Neuron (in vitro differentiated cells): ENCODE measurements around the gene WWP2.
A peak's percentile ranks its signal among the peaks of the same experiment; 100 is the strongest.
"Not testable (repeated sequence)": the region's sequence is repeated elsewhere in the genome, so short reads cannot be mapped to it uniquely, and the experiment has no call there.

Source experiments
- H2AFZ ChIP-seq: one replicate; pipeline ENCODE4 v1.6.1; 2013; ENCODE audit warnings: low read depth, mild to moderate bottlenecking, inconsistent platforms, low read length, moderate library complexity
- H3K27me3 ChIP-seq: one replicate; pipeline ENCODE4 v1.6.1; 2013; ENCODE audit warnings: low read length; ENCODE audit not compliant: insufficient read depth
- H3K36me3 ChIP-seq: one replicate; pipeline ENCODE4 v1.6.1; 2013; ENCODE audit warnings: low read length; ENCODE audit not compliant: insufficient read depth
- H3K4me1 ChIP-seq: one replicate; pipeline ENCODE4 v1.6.1; 2013; ENCODE audit warnings: low read length; ENCODE audit not compliant: insufficient read depth
- H3K4me3 ChIP-seq: 2 replicates; pipeline ENCODE4 v1.5.1; 2013; ENCODE audit warnings: mild to moderate bottlenecking, low read length, moderate library complexity
- H3K9me3 ChIP-seq: one replicate; pipeline ENCODE4 v1.6.1; 2013; ENCODE audit warnings: low read length

Gene WWP2

GRCh38 chr16:69756705-69757104 is 5.4 kb upstream of the WWP2 start:
- no peaks in the 10 kb centered on the region for H3K9me3 ChIP-seq
- no peak overlapping the region for H2AFZ ChIP-seq

GRCh38 chr16:69757375-69757774 is 4.8 kb upstream of the WWP2 start:
- H3K36me3 ChIP-seq, H3K4me3 ChIP-seq, H2AFZ ChIP-seq, H3K27me3 ChIP-seq, H3K9me3 ChIP-seq, H3K4me1 ChIP-seq: not testable (repeated sequence)

More at GRCh38 chr16:69756705-69757104, 5.4 kb upstream of the WWP2 start:
- Histone ChIP-seq H3K36me3 (peaks cover 11% of the 10 kb centered on the region), H3K27me3 (no peaks in the 10 kb centered on the region), H3K4me3 (no peak overlapping the region), H3K4me1 (peaks cover 9% of the 10 kb centered on the region)

GRCh38 chr16:69762814-69763598 is 874 bp downstream of the WWP2 start:
- H3K27me3 ChIP-seq: no peaks in the 10 kb centered on the region
- peak overlapping the region; percentile 58 for H3K4me3 ChIP-seq
- H3K4me1 ChIP-seq: peaks cover 12% of the 10 kb centered on the region
- no peaks in the 10 kb centered on the region for H3K9me3 ChIP-seq
- H3K36me3 ChIP-seq: no peaks in the 10 kb centered on the region
- peak overlapping the region; percentile 35 for H2AFZ ChIP-seq

- Histone ChIP-seq H3K4me3 (peak overlapping the region; percentile 58), H3K4me1 (peaks cover 12% of the 10 kb centered on the region), H3K27me3 (no peaks in the 10 kb centered on the region), H2AFZ (no peak overlapping the region), H3K9me3 (no peaks in the 10 kb centered on the region), H3K36me3 (no peaks in the 10 kb centered on the region)
Measured at GRCh38 chr16:69763599-69763942, 1.4 kb downstream of the WWP2 start.

- Histone ChIP-seq H3K4me1 (peaks cover 16% of the 10 kb centered on the region), H3K36me3 (no peaks in the 10 kb centered on the region), H3K4me3 (no peak overlapping the region), H2AFZ (no peak overlapping the region), H3K27me3 (no peaks in the 10 kb centered on the region), H3K9me3 (no peaks in the 10 kb centered on the region)
Measured at GRCh38 chr16:69767459-69768229, 5.5 kb downstream of the WWP2 start.

- Histone ChIP-seq H3K4me1 (peaks cover 11% of the 10 kb centered on the region), H3K9me3 (no peaks in the 10 kb centered on the region), H2AFZ (no peak overlapping the region), H3K4me3 (no peak overlapping the region), H3K36me3 (no peaks in the 10 kb centered on the region), H3K27me3 (no peaks in the 10 kb centered on the region)
Measured at GRCh38 chr16:69768666-69769065, 6.5 kb downstream of the WWP2 start.

- no peaks in the 10 kb centered on the region for H3K36me3 ChIP-seq
- no peaks in the 10 kb centered on the region for H3K27me3 ChIP-seq
- peaks cover 11% of the 10 kb centered on the region for H3K4me1 ChIP-seq
- no peak overlapping the region for H2AFZ ChIP-seq
- H3K4me3 ChIP-seq: no peak overlapping the region
- H3K9me3 ChIP-seq: no peaks in the 10 kb centered on the region
Measured at GRCh38 chr16:69769404-69769803, 7.3 kb downstream of the WWP2 start.

GRCh38 chr16:69771651-69771967 is 9.5 kb downstream of the WWP2 start:
- peaks cover 5% of the 10 kb centered on the region for H3K9me3 ChIP-seq
- no peak overlapping the region for H3K4me3 ChIP-seq
- no peaks in the 10 kb centered on the region for H3K36me3 ChIP-seq
- peaks cover 11% of the 10 kb centered on the region for H3K4me1 ChIP-seq
- H2AFZ ChIP-seq: no peak overlapping the region
- no peaks in the 10 kb centered on the region for H3K27me3 ChIP-seq

GRCh38 chr16:69773260-69773947 is 11.3 kb downstream of the WWP2 start:
- Histone ChIP-seq H3K4me3 (no peak overlapping the region), H3K36me3 (no peaks in the 10 kb centered on the region), H3K4me1 (peaks cover 11% of the 10 kb centered on the region), H3K9me3 (peaks cover 5% of the 10 kb centered on the region), H2AFZ (no peak overlapping the region), H3K27me3 (no peaks in the 10 kb centered on the region)

- H3K27me3 ChIP-seq: no peaks in the 10 kb centered on the region
- no peaks in the 10 kb centered on the region for H3K36me3 ChIP-seq
- no peak overlapping the region for H3K4me3 ChIP-seq
Measured at GRCh38 chr16:69775563-69775962, 13.4 kb downstream of the WWP2 start.

GRCh38 chr16:69779724-69780123 is 17.6 kb downstream of the WWP2 start:
- no peak overlapping the region for H2AFZ ChIP-seq
- no peak overlapping the region for H3K4me3 ChIP-seq
- H3K4me1 ChIP-seq: no peaks in the 10 kb centered on the region
- peaks cover 5% of the 10 kb centered on the region for H3K9me3 ChIP-seq
- H3K36me3 ChIP-seq: peaks cover 4% of the 10 kb centered on the region
- no peaks in the 10 kb centered on the region for H3K27me3 ChIP-seq

More at GRCh38 chr16:69775563-69775962, 13.4 kb downstream of the WWP2 start:
- no peak overlapping the region for H2AFZ ChIP-seq
- H3K9me3 ChIP-seq: peaks cover 5% of the 10 kb centered on the region
- H3K4me1 ChIP-seq: peaks cover 11% of the 10 kb centered on the region

GRCh38 chr16:69781118-69781517 is 19.0 kb downstream of the WWP2 start:
- Histone ChIP-seq H3K9me3 (peaks cover 3% of the 10 kb centered on the region), H3K27me3 (no peaks in the 10 kb centered on the region), H2AFZ (no peak overlapping the region), H3K4me1 (no peaks in the 10 kb centered on the region), H3K4me3 (no peak overlapping the region), H3K36me3 (peaks cover 4% of the 10 kb centered on the region)

GRCh38 chr16:69784586-69784985 is 22.5 kb downstream of the WWP2 start:
- Histone ChIP-seq H3K9me3 (no peaks in the 10 kb centered on the region), H3K27me3 (no peaks in the 10 kb centered on the region), H3K4me3 (no peak overlapping the region), H2AFZ (no peak overlapping the region), H3K36me3 (peaks cover 16% of the 10 kb centered on the region), H3K4me1 (no peaks in the 10 kb centered on the region)
